Liver (tissue), 9 donors: ENCODE measurements around the gene SLC44A1. TPM values are rescaled to one million over a fixed set of nuclear protein-coding genes. Genes with fewer than 3 reads are reported as not detected.
A peak's percentile ranks its signal among the peaks of the same experiment; 100 is the strongest.

Experiments used
- DNase-seq: peaks from one replicate; pipeline ENCODE4 v3.0.0-alpha.2; 2017; ENCODE audit warnings: low spot score
- H3K27ac ChIP-seq, 2 donors: one replicate each; pipeline ENCODE4 v1.7.0; 2013; ENCODE audit warnings: inconsistent platforms in 2 of 2, low read length in 2 of 2, control low read depth in 1 of 2, low read depth in 1 of 2, mild to moderate bottlenecking in 1 of 2
- H3K27me3 ChIP-seq, 4 donors: one replicate each; pipeline versions ENCODE4 v1.6.1 to v1.7.0; 2013; ENCODE audit warnings: low read length in 3 of 4, inconsistent platforms in 1 of 4, mild to moderate bottlenecking in 1 of 4, moderate library complexity in 1 of 4; ENCODE audit not compliant: control insufficient read depth in 4 of 4, insufficient read depth in 4 of 4
- H3K36me3 ChIP-seq, 4 donors: one replicate each; pipeline versions ENCODE4 v1.6.1 to v1.7.0; 2013; ENCODE audit warnings: low read length in 3 of 4, mild to moderate bottlenecking in 3 of 4, low read depth in 1 of 4, moderate library complexity in 1 of 4; ENCODE audit not compliant: control insufficient read depth in 4 of 4, insufficient read depth in 3 of 4
- H3K4me1 ChIP-seq, 4 donors: one replicate each; pipeline versions ENCODE4 v1.6.1 to v1.7.0; 2013; ENCODE audit warnings: low read length in 3 of 4, mild to moderate bottlenecking in 3 of 4, moderate library complexity in 1 of 4; ENCODE audit not compliant: control insufficient read depth in 4 of 4, insufficient read depth in 4 of 4
- H3K4me3 ChIP-seq, 3 donors: one replicate each; pipeline versions ENCODE4 v1.6.1 to v1.7.0; 2013; ENCODE audit warnings: low read length in 3 of 3, control low read depth in 1 of 3, low read depth in 1 of 3, mild to moderate bottlenecking in 1 of 3
- H3K9ac ChIP-seq, 2 donors: one replicate each; pipeline ENCODE4 v1.7.0; 2013; ENCODE audit warnings: low read length in 2 of 2, mild to moderate bottlenecking in 2 of 2, moderate library complexity in 2 of 2, control low read depth in 1 of 2, low read depth in 1 of 2
- H3K9me3 ChIP-seq, 4 donors: one replicate each; pipeline versions ENCODE4 v1.6.1 to v1.7.0; 2013; ENCODE audit warnings: low read length in 3 of 4; ENCODE audit not compliant: control insufficient read depth in 4 of 4
- EGR1 ChIP-seq, 2 donors: IDR thresholded peaks; 2 replicates each; pipeline ENCODE4 v1.6.1; 2016 to 2018; ENCODE audit warnings: antibody characterized with exemption in 2 of 2, low read depth in 2 of 2
- GABPA ChIP-seq, 2 donors: IDR thresholded peaks in 1 of 2; conservative IDR thresholded peaks in 1 of 2; 2 replicates each; pipeline ENCODE4 v1.6.1; 2016; ENCODE audit warnings: antibody characterized with exemption in 2 of 2, mild to moderate bottlenecking in 1 of 2, moderate library complexity in 1 of 2
- HNF4A ChIP-seq, 2 donors: conservative IDR thresholded peaks; 2 replicates each; pipeline ENCODE4 v1.6.1; 2016; ENCODE audit warnings: antibody characterized with exemption in 2 of 2, mild to moderate bottlenecking in 2 of 2
- HNF4G ChIP-seq: IDR thresholded peaks from 2 replicates; pipeline ENCODE4 v1.6.1; 2016; ENCODE audit warnings: antibody characterized with exemption
- RAD21 ChIP-seq, 2 donors: IDR thresholded peaks; 2 replicates each; pipeline ENCODE4 v1.6.1; 2016; ENCODE audit warnings: antibody characterized with exemption in 2 of 2, mild to moderate bottlenecking in 2 of 2
- RXRA ChIP-seq, 2 donors: IDR thresholded peaks; 2 replicates each; pipeline ENCODE4 v1.6.1; 2017 to 2018; ENCODE audit warnings: antibody characterized with exemption in 2 of 2, mild to moderate bottlenecking in 1 of 2
- SP1 ChIP-seq: IDR thresholded peaks from 2 replicates; pipeline ENCODE4 v1.6.1; 2018; ENCODE audit warnings: antibody characterized with exemption, mild to moderate bottlenecking
- TAF1 ChIP-seq: conservative IDR thresholded peaks from 2 replicates; pipeline ENCODE4 v1.6.1; 2016; ENCODE audit warnings: antibody characterized with exemption, mild to moderate bottlenecking
- WGBS: extraction: QIAGEN DNeasy Blood & Tissue Kit; methylation state at CpG from one replicate; pipeline ENCODE4 v1.1.7; 2013; 5-methylcytosine and 5-hydroxymethylcytosine counted together
- polyA plus RNA-seq, 2 donors: library from polyadenylated mRNA; stranded (reverse) in 1 of 2; unstranded in 1 of 2; fragments of 200-250 nt in 1 of 2; fragments of >200 nt in 1 of 2; fragmentation: Nextera tagmentation in 1 of 2; extraction: Ambion mirVana in 1 of 2; gene quantifications; one replicate each; pipeline versions ENCODE4 v1.2.1 to v1.2.3, GENCODE V29; 2013 to 2015
- total RNA-seq, 2 donors: library from RNA; depleted of rRNA; stranded (reverse); fragments of >200 nt; gene quantifications; one replicate each; pipeline ENCODE4 v1.2.3, GENCODE V29; 2014
- TF ChIP-seq, protein P1 (sequence below): IDR thresholded peaks from 2 replicates; pipeline ENCODE4 v1.6.1; 2016; ENCODE audit warnings: antibody characterized with exemption
- TF ChIP-seq, protein P2 (sequence below): IDR thresholded peaks from 2 replicates; pipeline ENCODE4 v1.6.1; 2016; ENCODE audit warnings: antibody characterized with exemption
- TF ChIP-seq, protein P3 (sequence below): IDR thresholded peaks from 2 replicates; pipeline ENCODE4 v1.6.1; 2016; ENCODE audit warnings: antibody characterized with exemption, mild to moderate bottlenecking
- TF ChIP-seq, protein P4 (sequence below): fragments of 150-350 bp; IDR thresholded peaks from 2 replicates; pipeline ENCODE4 v1.5.1; 2017; ENCODE audit warnings: improper control_type of control experiment, low read depth, low read length; ENCODE audit not compliant: missing input control
- donor health status: healthy.
- donor health status: healthy.
- donor health status: healthy.
- donor health status: healthy.
- donor health status: healthy.

SLC44A1 gene
- total and polyA plus RNA-seq, 4 donors = 18.1 to 73.1 (median 53.1) TPM

- H3K36me3 ChIP-seq = no peaks in the 10 kb centered on the region
- H3K27ac ChIP-seq = peak overlapping the region; percentile 17 to 63
- H3K4me1 ChIP-seq = peaks cover 1 to 37% (median 16%) of the 10 kb centered on the region in 4 donors
- H3K27me3 ChIP-seq = no peaks in the 10 kb centered on the region
- WGBS = 41% methylated on average over 8 of the region's 8 CpGs
- peak overlapping the region in 1 of 3 donors; percentile 4 for H3K4me3 ChIP-seq
- TF ChIP-seq SP1 = peak; percentile 39
- TF ChIP-seq, protein P1, sequence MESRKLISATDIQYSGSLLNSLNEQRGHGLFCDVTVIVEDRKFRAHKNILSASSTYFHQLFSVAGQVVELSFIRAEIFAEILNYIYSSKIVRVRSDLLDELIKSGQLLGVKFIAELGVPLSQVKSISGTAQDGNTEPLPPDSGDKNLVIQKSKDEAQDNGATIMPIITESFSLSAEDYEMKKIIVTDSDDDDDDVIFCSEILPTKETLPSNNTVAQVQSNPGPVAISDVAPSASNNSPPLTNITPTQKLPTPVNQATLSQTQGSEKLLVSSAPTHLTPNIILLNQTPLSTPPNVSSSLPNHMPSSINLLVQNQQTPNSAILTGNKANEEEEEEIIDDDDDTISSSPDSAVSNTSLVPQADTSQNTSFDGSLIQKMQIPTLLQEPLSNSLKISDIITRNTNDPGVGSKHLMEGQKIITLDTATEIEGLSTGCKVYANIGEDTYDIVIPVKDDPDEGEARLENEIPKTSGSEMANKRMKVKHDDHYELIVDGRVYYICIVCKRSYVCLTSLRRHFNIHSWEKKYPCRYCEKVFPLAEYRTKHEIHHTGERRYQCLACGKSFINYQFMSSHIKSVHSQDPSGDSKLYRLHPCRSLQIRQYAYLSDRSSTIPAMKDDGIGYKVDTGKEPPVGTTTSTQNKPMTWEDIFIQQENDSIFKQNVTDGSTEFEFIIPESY = no peak
- peak; percentile 46 to 63 for TF ChIP-seq HNF4A (conservative IDR thresholded peaks at IDR 0.05)
- peak in 1 of 2 donors; percentile 11 for TF ChIP-seq RXRA (IDR thresholded peaks at IDR 0.05)
- no peak for TF ChIP-seq HNF4G
- TF ChIP-seq EGR1 (IDR thresholded peaks at IDR 0.05; ENCODE audit: low read depth in 2 of 2) = no peak
- TF ChIP-seq, protein P2, sequence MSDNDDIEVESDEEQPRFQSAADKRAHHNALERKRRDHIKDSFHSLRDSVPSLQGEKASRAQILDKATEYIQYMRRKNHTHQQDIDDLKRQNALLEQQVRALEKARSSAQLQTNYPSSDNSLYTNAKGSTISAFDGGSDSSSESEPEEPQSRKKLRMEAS = no peak
- TF ChIP-seq GABPA (IDR thresholded peaks at IDR 0.05 in 1 of 2, conservative IDR thresholded peaks at IDR 0.05 in 1 of 2) = no peak
- TF ChIP-seq TAF1 = no peak
- TF ChIP-seq RAD21 (IDR thresholded peaks at IDR 0.05) = no peak
- TF ChIP-seq, protein P3, sequence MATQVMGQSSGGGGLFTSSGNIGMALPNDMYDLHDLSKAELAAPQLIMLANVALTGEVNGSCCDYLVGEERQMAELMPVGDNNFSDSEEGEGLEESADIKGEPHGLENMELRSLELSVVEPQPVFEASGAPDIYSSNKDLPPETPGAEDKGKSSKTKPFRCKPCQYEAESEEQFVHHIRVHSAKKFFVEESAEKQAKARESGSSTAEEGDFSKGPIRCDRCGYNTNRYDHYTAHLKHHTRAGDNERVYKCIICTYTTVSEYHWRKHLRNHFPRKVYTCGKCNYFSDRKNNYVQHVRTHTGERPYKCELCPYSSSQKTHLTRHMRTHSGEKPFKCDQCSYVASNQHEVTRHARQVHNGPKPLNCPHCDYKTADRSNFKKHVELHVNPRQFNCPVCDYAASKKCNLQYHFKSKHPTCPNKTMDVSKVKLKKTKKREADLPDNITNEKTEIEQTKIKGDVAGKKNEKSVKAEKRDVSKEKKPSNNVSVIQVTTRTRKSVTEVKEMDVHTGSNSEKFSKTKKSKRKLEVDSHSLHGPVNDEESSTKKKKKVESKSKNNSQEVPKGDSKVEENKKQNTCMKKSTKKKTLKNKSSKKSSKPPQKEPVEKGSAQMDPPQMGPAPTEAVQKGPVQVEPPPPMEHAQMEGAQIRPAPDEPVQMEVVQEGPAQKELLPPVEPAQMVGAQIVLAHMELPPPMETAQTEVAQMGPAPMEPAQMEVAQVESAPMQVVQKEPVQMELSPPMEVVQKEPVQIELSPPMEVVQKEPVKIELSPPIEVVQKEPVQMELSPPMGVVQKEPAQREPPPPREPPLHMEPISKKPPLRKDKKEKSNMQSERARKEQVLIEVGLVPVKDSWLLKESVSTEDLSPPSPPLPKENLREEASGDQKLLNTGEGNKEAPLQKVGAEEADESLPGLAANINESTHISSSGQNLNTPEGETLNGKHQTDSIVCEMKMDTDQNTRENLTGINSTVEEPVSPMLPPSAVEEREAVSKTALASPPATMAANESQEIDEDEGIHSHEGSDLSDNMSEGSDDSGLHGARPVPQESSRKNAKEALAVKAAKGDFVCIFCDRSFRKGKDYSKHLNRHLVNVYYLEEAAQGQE = no peak
- no peaks in the 10 kb centered on the region for H3K9me3 ChIP-seq
- DNase-seq = no peak
- peak overlapping the region in 1 of 2 donors; percentile 34 for H3K9ac ChIP-seq
Measured at GRCh38 chr9:105438141-105438806, 193.8 kb downstream of the SLC44A1 start.

DNA sequence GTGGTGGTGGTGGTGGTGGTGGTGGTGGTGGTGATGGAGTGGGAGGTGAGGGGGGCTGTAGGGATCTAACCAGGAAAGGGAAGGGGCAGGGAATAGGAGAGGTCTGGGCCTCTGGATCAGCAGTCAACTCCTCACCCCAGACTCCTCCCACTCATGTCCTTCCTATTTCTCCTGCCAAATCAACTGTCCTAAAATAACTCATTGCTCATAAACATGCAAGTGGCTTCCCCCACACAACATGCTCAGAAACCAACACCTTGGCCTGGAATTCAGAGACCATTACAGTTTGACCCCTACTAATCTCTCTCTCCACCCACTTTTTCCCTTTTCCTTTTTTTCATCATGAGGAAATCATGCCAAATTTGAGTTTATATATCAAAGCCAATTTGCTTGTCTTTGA lies 195.0 kb downstream of the SLC44A1 start:
- H3K9me3 ChIP-seq = no peaks in the 10 kb centered on the region
- no peaks in the 10 kb centered on the region for H3K27me3 ChIP-seq
- no peak for DNase-seq
- peak in 1 of 2 donors; percentile 5 for TF ChIP-seq RXRA (IDR thresholded peaks at IDR 0.05)
- TF ChIP-seq, protein P4, sequence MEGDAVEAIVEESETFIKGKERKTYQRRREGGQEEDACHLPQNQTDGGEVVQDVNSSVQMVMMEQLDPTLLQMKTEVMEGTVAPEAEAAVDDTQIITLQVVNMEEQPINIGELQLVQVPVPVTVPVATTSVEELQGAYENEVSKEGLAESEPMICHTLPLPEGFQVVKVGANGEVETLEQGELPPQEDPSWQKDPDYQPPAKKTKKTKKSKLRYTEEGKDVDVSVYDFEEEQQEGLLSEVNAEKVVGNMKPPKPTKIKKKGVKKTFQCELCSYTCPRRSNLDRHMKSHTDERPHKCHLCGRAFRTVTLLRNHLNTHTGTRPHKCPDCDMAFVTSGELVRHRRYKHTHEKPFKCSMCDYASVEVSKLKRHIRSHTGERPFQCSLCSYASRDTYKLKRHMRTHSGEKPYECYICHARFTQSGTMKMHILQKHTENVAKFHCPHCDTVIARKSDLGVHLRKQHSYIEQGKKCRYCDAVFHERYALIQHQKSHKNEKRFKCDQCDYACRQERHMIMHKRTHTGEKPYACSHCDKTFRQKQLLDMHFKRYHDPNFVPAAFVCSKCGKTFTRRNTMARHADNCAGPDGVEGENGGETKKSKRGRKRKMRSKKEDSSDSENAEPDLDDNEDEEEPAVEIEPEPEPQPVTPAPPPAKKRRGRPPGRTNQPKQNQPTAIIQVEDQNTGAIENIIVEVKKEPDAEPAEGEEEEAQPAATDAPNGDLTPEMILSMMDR = no peak
- no peak for TF ChIP-seq HNF4G
- H3K9ac ChIP-seq = no peak overlapping the region
- H3K36me3 ChIP-seq = no peaks in the 10 kb centered on the region
- no peak overlapping the region for H3K4me3 ChIP-seq
- H3K27ac ChIP-seq = no peak overlapping the region
- H3K4me1 ChIP-seq = peaks cover 1 to 30% (median 11%) of the 10 kb centered on the region in 4 donors
